Skin epidermis (tissue), 12 donors: ENCODE measurements around the gene TMED8.
A peak's percentile ranks its signal among the peaks of the same experiment; 100 is the strongest.
"Not testable (repeated sequence)": the region's sequence is repeated elsewhere in the genome, so short reads cannot be mapped to it uniquely, and the experiment has no call there.

Experiments used
- H3K27ac ChIP-seq, 21 experiments: fragments of 200-600 bp; sonication (generic) in 11 of 21; one replicate each; pipeline ENCODE4 v1.5.0; 2020; ENCODE audit warnings: mild to moderate bottlenecking in 3 of 21, inconsistent platforms in 2 of 21, moderate library complexity in 2 of 21
- H3K4me3 ChIP-seq, 7 experiments: fragments of 200-600 bp; sonication (generic) in 2 of 7; one replicate each; pipeline ENCODE4 v1.5.0; 2020; ENCODE audit warnings: inconsistent platforms in 2 of 7, mild to moderate bottlenecking in 2 of 7, moderate library complexity in 1 of 7

TMED8 gene

GRCh38 chr14:77324816-77325745, 51.8 kb downstream of the TMED8 start:
- Histone ChIP-seq H3K27ac (no peak overlapping the region), H3K4me3 (no peak overlapping the region)

DNA sequence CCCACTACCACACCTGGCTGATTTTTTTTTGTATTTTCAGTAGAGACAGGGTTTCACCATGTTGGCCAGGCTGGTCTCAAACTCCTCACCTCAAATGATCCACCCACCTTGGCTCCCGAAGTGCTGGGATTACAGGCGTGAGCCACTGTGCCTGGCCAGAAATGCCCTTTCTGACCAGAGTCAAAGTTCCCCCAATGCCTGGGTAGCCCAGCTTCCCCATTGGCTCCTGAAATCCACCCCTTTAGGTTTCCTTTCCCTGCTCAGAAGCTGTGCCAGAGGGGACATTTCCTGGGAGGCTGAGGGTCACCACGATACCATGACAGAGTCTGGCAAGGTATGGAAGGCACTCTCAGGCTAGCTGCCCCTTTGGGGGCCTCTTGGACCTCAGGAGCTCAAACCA, 52.6 kb downstream of the TMED8 start:
- H3K27ac ChIP-seq: no peak overlapping the region
- no peak overlapping the region for H3K4me3 ChIP-seq

DNA sequence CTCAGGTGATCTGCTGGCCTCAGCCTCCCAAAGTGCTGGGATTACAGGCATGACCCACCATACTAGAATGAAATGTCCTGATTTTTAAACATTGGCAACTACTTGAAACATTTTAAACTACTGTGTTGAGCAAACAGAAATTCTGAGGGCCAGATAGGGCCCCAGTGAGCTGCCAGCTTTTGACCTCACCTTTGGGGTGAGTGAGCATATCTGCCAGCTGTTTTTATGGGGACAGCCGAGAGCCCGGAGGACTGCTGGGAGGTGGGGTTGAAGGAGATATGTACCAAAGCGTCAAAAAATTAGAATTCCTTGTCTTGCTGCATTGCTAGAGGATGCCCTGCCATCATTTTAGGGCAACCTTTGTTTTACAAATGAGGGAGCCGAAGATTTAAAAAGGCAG, 53.3 kb downstream of the TMED8 start:
- Histone ChIP-seq H3K27ac (no peak overlapping the region), H3K4me3 (no peak overlapping the region)

DNA sequence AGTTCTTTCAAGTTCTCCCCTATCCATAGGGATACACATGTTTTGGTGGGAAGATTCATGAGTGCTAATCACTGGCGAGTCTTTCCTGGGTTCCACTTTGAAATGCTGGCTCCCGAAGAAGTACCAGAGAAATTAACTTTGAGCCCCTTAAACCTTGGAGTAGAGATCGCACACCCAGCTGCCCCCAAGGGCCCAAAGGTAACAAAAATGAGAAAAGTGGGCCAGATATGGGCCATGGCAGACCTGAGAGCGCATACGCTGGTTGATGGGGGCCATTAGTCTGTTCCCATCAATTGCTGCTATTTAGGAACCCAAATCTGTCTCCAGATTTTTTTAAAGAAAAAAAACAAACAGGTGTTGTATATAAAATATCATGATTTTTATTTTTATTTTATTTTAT, 53.9 kb downstream of the TMED8 start:
- H3K4me3 ChIP-seq: no peak overlapping the region

GRCh38 chr14:77322250-77322902, 54.5 kb downstream of the TMED8 start:
- Histone ChIP-seq H3K4me3 (peak overlapping the region in 5 of 7 experiments; percentile 86 to 93 (median 90)), H3K27ac (peak overlapping the region in 15 of 21 experiments; percentile 90 to 99 (median 96))

More for the DNA sequence above, 53.9 kb downstream of the TMED8 start:
- no peak overlapping the region for H3K27ac ChIP-seq

GRCh38 chr14:77320238-77320935, 56.5 kb downstream of the TMED8 start, which contains the start of gene POMT2:
Gene POMT2 (minus strand): TSS chr14:77320883. CDS start chr14:77320681, 202 bp downstream.
- Histone ChIP-seq H3K4me3 (peak within 1 kb of the TSS; percentile 86 to 100 (median 92)), H3K27ac (peak within 1 kb of the TSS; percentile 85 to 99 (median 96))

DNA sequence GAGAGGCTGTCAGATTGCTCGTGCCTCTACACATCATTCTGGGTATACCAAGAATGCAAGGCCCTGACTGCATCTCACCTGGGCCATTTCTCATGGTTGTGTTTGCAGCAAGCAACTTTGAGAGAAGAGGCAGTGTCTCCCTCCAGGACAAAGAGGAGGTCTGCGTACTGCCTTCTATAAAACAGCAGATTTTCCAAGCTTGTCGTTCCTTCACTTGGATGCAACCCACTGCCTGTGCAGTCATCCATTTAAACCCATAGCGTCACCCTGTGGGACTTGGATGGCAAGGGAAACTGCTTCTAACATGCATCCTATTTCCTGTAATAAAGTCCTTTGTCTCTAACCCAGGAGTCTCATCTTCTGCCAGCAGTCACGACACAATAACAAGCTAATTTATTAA, 57.5 kb downstream of the TMED8 start:
- Histone ChIP-seq H3K27ac (peak overlapping the region in 5 of 21 experiments; percentile 3 to 97 (median 92)), H3K4me3 (no peak overlapping the region)

DNA sequence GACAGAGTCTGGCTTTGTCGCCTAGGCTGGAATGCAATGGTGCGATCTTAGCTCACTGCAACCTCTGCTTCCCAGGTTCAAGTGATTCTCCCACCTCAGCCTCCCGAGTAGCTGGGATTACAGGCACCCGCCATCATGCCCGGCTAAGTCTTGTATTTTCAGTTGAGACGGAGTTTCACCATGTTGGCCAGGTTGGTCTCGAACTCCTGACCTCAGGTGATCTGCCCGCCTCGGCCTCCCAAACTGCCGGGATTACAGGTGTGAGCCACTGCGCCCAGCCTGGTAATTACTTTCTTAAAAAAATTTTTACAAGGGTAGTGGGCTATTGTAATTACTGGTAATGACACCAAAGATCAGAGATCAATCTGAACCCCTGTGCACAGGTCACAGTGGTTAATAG, 58.1 kb downstream of the TMED8 start:
- not testable (repeated sequence) for H3K27ac ChIP-seq, H3K4me3 ChIP-seq

- H3K27ac ChIP-seq: peak overlapping the region in 1 of 21 experiments; percentile 55
Measured at GRCh38 chr14:77318006-77318553, 58.8 kb downstream of the TMED8 start.

DNA sequence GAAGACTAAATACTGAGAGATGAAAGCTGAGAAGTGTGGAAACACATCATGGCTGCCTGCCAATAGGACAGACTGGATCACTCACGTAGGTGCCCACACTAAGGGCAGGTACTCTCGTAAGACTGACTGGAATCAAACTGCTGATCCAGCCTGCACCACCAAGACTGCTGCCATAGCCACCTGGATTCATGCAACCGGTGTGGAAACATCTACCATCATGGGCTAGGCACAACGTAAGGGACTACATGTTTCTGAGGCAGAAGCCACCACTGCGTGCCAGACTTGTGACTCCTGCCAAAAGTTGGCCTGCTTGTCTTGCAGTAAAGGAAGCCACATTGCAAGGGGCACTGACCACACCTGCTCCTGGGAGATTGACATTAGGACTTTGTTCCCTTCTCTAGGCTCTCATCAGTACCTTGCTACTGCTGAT, 60.0 kb downstream of the TMED8 start:
- no peak overlapping the region for H3K4me3 ChIP-seq
- H3K27ac ChIP-seq: peak overlapping the region in 4 of 21 experiments; percentile 16 to 56 (median 38)

More at GRCh38 chr14:77318006-77318553, 58.8 kb downstream of the TMED8 start:
- no peak overlapping the region for H3K4me3 ChIP-seq

DNA sequence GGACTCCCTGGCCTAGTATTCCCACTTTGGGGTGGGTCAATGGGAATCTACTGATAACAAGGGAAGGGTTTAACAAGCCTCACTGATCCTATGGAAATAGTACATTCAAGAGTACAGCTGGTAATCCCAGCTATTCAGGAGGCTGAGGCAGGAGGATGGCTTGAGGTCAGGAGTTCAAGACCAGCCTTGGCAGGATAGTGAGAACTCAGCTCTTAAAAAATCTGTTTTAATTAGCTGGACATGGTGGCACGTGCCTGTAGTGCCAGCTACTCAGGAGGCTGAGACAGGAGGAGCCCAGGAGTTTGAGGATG, 60.7 kb downstream of the TMED8 start:
- H3K4me3 ChIP-seq: no peak overlapping the region
- peak overlapping the region in 5 of 21 experiments; percentile 1 to 63 (median 55) for H3K27ac ChIP-seq

DNA sequence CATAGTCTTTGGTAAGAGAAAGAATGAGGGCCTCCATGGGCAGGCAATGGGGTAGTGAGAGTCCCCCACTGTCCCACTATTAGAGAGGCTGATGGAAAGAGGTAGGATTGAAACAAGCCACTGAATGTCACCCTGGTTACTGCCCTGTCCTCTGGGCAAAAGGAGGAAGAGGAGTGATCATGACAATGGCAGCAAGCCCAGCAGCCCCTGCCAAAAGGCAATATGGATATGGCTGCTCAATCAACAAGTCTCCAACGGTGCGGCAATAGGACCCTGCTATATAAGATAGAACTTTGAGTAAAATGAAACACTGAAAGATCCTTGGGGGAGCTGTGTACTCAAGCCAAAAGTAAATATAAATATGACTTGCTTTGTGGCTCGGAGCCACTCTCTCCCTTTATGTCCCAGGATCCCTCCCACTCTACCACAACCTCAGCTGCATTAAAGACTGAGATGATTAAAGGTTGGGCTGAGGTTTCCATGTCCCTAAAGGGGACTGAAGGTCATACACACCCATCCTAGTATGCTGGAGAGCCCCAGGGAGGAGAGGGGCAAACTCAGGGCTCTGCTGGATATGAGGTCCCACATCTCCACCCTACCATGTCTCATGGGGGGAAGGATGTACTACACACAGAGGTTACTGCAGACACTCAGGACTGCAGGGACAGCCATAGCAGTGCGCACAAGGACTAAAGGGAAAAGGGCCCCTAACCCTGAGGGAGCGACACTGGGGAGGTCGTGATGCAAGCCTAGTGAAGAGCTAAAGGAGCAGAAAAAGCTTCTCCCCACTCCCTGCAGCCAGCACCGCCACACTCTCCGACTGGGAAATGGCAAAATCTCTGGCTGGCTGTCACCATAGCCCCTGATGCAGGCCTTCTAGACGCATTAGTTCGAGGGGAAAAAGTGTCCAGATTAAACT, 62.1 kb downstream of the TMED8 start:
- no peak overlapping the region for H3K4me3 ChIP-seq
- peak overlapping the region in 15 of 21 experiments; percentile 18 to 80 (median 60) for H3K27ac ChIP-seq

DNA sequence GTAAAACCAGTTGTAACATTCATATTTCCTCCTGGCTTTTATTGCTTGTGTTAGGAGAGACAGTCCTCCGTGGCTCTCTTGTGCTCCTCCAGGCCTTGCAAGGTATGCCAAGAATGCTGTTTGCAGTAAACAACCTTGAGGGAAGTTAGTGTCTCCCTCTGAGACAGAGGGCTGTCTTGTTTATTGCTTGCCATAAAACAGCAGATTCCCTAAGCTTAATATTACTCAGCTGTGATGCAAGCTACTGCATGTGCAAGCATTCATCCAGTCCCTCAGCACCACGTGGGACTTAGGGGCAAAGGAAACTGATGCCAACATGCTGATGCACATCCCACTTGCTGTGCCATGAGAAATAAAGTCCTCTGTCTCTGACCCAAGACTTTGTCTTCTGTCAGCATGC, 62.9 kb downstream of the TMED8 start:
- peak overlapping the region in 17 of 21 experiments; percentile 21 to 80 (median 60) for H3K27ac ChIP-seq
- no peak overlapping the region for H3K4me3 ChIP-seq

DNA sequence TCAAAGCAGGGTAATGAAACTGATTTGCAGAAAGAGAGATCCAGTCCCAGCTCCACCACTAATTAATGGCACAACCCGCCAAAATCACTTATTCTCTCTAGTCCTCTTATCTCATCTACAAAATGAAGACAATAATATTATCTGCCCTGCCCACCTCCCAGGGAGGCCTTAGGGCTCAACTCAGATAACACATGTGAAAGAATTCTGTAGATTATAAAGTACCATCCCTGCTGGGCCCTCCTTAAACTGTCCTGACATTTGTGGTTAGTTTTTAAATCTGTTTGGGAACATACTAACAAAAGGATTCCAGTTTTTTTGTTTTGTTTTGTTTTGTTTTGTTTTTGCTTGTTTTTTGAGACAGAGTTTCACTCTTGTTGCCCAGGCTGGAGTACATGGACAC, 63.5 kb downstream of the TMED8 start:
- peak overlapping the region in 18 of 21 experiments; percentile 21 to 80 (median 60) for H3K27ac ChIP-seq
- no peak overlapping the region for H3K4me3 ChIP-seq

GRCh38 chr14:77311217-77311616, 65.7 kb downstream of the TMED8 start:
- Histone ChIP-seq H3K4me3 (no peak overlapping the region), H3K27ac (peak overlapping the region in 1 of 21 experiments; percentile 8)

- Histone ChIP-seq H3K27ac (no peak overlapping the region), H3K4me3 (no peak overlapping the region)
Measured at GRCh38 chr14:77310026-77310425, 66.9 kb downstream of the TMED8 start.

DNA sequence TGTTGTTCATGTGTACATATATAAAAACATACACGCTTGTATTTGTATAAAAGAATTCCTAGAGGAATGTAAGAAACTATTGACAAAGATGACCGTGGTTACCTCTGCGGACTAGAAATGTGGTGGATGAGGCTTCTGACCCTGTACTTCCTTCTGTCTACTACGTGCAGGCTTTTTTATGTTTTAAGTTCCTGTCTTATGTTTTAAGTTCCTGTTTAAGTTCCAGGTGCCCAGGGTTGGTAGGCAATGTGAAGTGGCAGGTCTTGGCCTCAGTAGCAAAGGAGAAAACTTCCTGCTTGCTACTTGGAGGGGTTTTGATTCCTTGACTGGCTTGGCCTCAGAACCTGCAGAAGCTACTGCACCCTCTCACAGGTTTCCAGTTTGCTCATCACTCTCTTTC, 67.8 kb downstream of the TMED8 start:
- Histone ChIP-seq H3K27ac (no peak overlapping the region), H3K4me3 (no peak overlapping the region)

GRCh38 chr14:77306851-77307496, 69.9 kb downstream of the TMED8 start:
- no peak overlapping the region for H3K4me3 ChIP-seq

More at GRCh38 chr14:77306851-77307496, 69.9 kb downstream of the TMED8 start:
- peak overlapping the region in 16 of 21 experiments; percentile 12 to 72 (median 44) for H3K27ac ChIP-seq
